HG02759 (cell line): ENCODE data around the gene TNFRSF8.
"Not testable (repeated sequence)": the region's sequence is repeated elsewhere in the genome, so short reads cannot be mapped to it uniquely, and the experiment has no call there.

Source experiments
- ATAC-seq: cut with Tn5 transposase; IDR thresholded peaks from one replicate; pipeline ENCODE4 v1.9.1; 2021; ENCODE audit warnings: mild to moderate bottlenecking, moderate library complexity; ENCODE audit not compliant: unreplicated experiment

TNFRSF8 gene

GRCh38 chr1:12083766-12084165 is 20.7 kb downstream of the TNFRSF8 start:
- ATAC-seq, result no peak

GRCh38 chr1:12085643-12086260 is 22.6 kb downstream of the TNFRSF8 start:
- ATAC-seq, result no peak

DNA sequence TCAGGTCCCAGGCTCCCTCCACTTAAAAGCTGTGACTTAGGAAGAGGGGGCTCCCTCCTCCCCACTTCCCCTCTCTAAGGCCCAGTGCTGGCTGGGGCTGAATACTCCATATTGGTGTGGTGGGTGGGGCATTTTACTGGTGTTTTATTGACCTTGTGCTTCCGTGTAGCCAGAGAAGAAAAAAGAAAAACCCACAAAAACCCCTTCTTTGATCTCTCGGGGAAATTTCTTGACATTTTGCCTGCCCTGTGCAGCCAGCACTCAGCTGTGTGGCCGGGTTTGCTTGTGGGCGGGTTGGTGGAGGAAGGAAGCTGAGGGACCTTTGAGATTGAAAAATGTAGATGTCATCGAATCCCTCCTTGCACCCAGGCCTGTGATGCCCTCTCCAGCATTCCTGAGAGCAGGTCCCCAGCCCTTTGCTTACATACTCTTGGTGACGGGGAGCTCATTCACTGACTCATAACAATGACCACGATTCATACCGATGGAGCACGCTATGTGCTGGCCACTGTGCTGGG is 24.8 kb downstream of the TNFRSF8 start:
- peak; percentile 71 for ATAC-seq

- ATAC-seq, result no peak
Observed at GRCh38 chr1:12088607-12089006, 25.5 kb downstream of the TNFRSF8 start.

- no peak for ATAC-seq
Observed at GRCh38 chr1:12090326-12090725, 27.2 kb downstream of the TNFRSF8 start.

DNA sequence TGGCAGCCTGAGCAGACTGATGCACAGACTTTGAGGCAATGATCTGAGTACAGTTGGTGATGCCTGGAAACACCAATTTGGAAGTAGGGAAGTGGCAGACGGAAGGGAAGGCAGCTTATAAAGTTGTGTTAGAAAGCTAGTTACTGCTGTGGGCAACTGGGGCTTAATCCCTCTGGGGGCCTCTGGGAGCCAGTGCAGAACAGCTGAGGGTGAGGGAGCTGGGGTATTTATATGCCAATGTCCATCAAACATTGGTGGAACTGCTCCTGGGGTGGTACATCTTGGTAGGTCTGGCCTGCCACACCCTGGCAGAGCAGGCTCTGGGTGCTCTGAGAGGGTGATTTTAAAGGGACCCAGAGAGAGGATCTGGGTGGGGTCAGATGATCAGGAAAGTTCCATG is 28.1 kb downstream of the TNFRSF8 start:
- ATAC-seq, result no peak

- no peak for ATAC-seq
Observed at GRCh38 chr1:12094180-12094579, 31.1 kb downstream of the TNFRSF8 start.

DNA sequence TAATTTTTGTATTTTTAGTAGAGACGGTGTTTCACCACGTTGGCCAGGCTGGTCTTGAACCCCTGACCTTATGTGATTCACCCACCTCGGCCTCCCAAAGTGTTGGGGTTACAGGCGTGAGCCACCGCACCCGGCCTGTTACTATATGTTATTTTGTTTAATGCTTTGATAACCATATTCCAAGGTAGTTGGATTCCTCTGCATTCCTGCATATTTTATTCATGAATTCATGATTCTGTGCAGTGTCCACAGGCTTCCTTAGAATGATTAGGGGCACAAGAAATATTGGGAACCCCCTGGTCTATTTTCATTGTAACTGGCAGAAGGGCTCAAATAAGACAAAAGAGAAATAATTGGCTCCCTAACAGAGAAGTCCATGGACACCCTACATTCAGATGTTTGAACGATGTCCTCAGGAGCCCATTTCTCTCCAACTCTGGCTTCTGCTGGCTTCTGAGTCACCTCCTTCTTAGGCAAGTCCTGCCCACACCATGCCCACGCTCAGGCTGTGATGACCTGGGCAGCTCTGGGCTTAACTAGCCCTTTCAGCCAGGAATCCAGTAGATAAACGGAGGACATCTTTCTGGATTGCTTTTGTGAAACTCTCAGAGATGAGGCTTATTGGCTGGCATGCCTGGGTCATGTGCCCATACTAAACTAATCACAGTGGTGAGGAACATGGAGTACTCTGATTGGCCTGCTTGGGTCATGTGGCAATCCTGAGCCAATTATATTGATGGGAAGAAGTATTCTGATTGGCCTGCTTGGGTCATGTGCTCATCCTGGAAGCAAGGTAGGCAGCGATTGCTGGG is 32.6 kb downstream of the TNFRSF8 start:
- ATAC-seq, result no peak

DNA sequence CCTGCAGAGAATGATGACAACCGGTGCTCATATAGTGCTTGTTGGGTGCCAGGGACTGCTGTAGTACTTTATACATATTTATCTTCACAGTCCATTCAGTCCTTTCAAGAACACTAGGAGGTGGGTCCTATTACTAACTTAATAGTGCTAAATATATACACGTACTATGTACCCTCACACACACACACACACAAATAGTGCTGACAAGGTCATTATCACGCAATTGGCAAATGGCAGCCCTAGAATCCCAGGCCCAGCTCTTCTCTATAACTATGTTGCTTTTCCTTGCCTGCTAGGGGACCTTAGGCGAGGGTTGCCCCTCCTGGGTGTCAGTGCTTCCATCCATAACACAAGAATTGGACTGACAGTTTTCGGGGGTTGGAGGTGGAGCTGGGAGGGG is 33.5 kb downstream of the TNFRSF8 start:
- ATAC-seq, result no peak

DNA sequence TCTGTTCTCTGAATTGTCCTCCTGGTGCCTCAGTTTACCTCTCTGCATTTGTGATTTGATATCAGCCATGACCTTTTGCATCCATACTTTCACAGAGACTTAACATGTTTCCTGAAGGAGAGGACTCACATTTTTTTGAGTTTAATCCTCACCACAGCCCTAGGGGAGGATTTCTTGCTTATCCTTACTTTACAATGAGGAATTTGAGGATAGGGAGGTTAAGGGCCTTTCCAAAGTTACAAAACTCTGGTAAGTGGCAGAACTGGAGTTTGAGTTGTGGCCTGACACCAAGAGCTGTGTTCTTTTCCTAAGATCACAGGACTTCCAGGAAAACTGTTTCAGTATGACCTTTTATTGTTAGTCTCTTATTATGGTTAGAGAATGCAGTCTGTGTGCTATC is 34.2 kb downstream of the TNFRSF8 start:
- no peak for ATAC-seq

- no peak for ATAC-seq
Observed at GRCh38 chr1:12098786-12099185, 35.7 kb downstream of the TNFRSF8 start.

DNA sequence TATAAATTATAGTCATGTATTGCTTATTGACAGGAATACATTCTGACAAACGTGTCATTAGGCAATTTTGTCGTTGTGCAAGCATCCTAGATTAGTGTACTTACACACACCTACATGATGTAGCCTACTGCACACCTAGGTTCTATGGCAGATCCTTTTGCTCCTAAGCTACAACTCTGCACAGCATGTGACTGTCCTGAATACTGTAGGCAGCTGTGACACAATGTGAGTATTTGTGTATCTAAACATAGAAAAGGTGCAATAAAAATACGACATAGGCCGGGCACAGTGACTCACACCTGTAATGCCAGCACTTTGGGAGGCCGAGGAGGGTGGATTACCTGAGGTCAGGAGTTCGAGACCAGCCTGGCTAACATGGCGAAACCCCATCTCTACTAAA is 36.5 kb downstream of the TNFRSF8 start:
- ATAC-seq, result no peak

DNA sequence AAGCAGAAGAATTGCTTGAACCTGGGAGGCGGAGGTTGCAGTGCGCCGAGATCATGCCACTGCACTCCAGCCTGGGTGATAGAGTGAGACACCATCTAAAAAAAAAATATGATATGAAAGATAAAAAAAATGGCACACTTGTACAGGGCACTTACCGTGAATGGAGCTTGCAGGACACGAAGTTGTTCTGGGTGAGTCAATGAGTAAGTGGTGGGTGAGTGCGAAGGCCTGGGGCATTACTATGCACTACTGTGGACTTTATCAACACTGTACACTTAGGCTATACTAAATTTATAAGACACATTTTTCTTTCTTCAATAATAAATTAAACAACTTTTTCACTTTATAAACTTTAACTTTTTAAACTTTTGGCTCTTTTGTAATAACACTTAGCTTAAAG is 37.0 kb downstream of the TNFRSF8 start:
- ATAC-seq, result no peak

DNA sequence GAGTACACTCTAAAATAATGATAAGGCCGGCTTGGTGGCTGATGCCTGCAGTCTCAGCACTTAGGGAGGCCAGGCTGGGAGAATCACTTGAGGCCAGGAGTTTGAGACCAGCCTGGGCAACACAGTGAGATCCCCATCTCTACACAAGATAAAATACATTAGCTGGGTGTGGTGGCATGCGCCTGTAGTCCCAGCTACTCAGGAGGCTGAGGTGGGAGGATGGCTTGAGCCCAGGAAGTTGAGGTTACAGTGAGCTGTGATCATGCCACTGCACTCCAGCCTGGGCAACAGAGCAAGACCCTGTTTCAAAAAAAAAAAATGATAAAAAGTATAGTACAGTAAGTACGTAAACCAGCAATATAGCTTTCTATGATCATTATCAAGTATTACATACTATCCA is 38.0 kb downstream of the TNFRSF8 start:
- ATAC-seq, result not testable (repeated sequence)

- ATAC-seq, result no peak
Observed at GRCh38 chr1:12102066-12102465, 39.0 kb downstream of the TNFRSF8 start.

GRCh38 chr1:12104417-12104816 is 41.3 kb downstream of the TNFRSF8 start:
- no peak for ATAC-seq

GRCh38 chr1:12106153-12106552 is 43.0 kb downstream of the TNFRSF8 start:
- ATAC-seq, result no peak

DNA sequence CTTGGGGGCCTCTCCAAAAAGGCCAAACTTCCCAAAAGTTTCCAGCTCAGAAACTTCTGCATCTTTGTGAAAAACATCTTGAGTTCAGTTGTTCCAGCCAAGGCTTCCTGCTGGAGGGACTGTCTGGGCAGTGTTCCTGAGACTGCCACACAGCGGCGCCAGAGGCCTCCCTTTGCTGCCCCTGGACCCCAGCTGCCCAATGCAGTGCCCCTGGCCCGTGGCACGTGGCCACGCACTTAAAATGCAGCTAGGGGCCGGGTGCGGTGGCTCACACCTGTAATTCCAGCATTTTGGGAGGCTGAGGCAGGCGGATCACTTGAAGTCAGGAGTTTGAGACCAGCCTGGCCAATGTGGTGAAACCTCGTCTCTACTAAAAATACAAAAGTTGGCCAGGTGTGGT is 43.8 kb downstream of the TNFRSF8 start:
- ATAC-seq, result not testable (repeated sequence)

DNA sequence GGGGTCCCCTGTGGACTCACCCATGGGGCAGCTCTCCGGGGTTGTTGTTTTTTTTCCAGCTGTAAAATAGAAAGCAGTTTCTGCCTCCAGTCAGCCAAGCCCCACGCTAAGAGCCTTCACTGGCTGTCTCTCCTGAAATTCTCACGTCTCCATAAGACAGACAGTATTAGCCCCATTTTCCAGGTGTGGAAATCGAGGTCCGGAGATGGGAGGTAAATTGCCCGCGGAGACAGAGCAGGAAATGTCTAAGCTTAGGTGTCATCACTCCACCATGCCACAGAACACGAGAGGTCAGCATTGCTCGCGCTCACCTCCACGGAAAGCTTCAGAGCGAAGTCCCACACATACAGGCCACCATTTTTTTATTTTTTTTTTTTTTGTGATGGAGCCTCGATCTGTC is 44.6 kb downstream of the TNFRSF8 start:
- no peak for ATAC-seq

DNA sequence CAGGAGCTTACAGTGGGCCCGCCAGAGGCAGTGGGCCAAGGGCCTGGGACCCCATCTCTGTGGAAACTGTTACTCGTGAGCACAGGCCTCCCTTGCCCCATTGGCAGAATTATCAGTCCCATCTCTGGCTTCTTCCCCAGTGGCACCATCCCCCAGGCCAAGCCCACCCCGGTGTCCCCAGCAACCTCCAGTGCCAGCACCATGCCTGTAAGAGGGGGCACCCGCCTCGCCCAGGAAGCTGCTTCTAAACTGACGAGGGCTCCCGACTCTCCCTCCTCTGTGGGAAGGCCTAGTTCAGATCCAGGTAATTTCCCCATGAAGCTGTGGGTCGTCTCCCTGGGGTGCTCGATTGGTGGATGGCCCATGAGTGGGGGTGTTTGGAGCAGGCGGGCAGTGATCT is 46.8 kb downstream of the TNFRSF8 start:
- ATAC-seq, result no peak

DNA sequence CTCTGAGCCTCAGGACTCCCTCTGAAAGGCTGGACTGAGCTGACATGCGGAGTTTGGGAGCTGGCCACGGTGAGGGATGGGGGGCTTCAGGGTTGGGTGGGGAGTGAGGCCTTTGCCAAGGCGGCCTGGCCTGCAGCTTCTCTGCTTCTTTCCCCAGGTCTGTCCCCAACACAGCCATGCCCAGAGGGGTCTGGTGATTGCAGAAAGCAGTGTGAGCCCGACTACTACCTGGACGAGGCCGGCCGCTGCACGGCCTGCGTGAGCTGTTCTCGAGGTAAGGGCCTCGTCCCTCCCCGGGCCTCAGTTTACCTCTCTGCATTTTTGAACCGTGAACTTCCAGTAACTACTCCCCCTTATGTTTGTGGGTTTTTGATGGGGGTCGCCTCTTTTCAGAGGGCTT is 48.6 kb downstream of the TNFRSF8 start:
- no peak for ATAC-seq

DNA sequence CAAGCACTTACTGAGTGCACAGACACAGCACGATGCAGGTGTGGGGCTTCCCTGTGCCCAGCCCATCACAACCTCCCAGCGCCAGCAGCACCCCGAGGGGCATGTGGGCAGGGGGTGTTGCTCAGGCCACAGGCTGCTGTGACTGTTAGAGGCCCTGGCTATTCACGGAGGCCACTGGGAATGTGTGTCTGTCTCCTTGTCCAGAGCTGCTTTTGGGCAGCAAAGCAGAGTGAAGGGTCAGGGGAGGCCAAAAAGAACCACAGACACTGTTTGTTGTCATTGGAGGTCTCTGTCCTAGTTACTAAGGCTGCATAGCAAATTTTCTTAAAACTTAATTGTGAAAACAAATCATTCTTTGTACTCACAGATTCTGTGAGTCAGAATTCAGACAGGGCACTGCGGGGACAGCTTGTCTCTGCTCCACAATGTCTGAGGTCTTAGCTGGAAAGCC is 49.6 kb downstream of the TNFRSF8 start:
- ATAC-seq, result no peak
